Hepatocyte (in vitro differentiated cells): Measurements from ENCODE around the gene FAM20C. TPM values are rescaled to one million over a fixed set of nuclear protein-coding genes. Genes with fewer than 3 reads are reported as not detected.

Source experiments
- DNase-seq: peaks from one replicate; pipeline ENCODE4 v3.0.0-alpha.2; 2016; ENCODE audit warnings: low spot score
- H2AFZ ChIP-seq: fragments of 200-600 bp; sonication (generic); 2 replicates; pipeline ENCODE4 v1.6.0; 2016; ENCODE audit warnings: antibody characterized with exemption, mild to moderate bottlenecking
- H3K27ac ChIP-seq: fragments of 200-600 bp; sonication (generic); 2 replicates; pipeline ENCODE4 v1.5.1; 2016; ENCODE audit warnings: mild to moderate bottlenecking
- H3K27me3 ChIP-seq: fragments of 200-600 bp; sonication (generic); 2 replicates; pipeline ENCODE4 v1.6.1; 2016
- H3K36me3 ChIP-seq: fragments of 200-600 bp; sonication (generic); replicated peaks from 2 replicates; pipeline ENCODE4 v1.5.1; 2016; ENCODE audit warnings: low read depth; ENCODE audit not compliant: insufficient read depth
- H3K4me1 ChIP-seq: fragments of 200-600 bp; sonication (generic); 2 replicates; pipeline ENCODE4 v1.5.1; 2016; ENCODE audit warnings: mild to moderate bottlenecking, moderate library complexity; ENCODE audit not compliant: insufficient read depth
- H3K4me2 ChIP-seq: fragments of 200-600 bp; sonication (generic); 2 replicates; pipeline ENCODE4 v1.6.0; 2016
- H3K4me3 ChIP-seq: fragments of 200-600 bp; sonication (generic); 2 replicates; pipeline ENCODE4 v1.5.1; 2016; ENCODE audit warnings: mild to moderate bottlenecking
- H3K79me2 ChIP-seq: fragments of 200-600 bp; sonication (generic); 2 replicates; pipeline ENCODE4 v1.6.0; 2017; ENCODE audit warnings: mild to moderate bottlenecking
- H3K9me2 ChIP-seq: fragments of 200-600 bp; sonication (generic); replicated peaks from 2 replicates; pipeline ENCODE4 v1.6.0; 2017; ENCODE audit warnings: mild to moderate bottlenecking; ENCODE audit not compliant: insufficient read depth
- H3K9me3 ChIP-seq: fragments of 200-600 bp; sonication (generic); 2 replicates; pipeline ENCODE4 v1.5.1; 2016; ENCODE audit warnings: low read depth, mild to moderate bottlenecking
- H4K20me1 ChIP-seq: fragments of 200-600 bp; sonication (generic); 2 replicates; pipeline ENCODE4 v1.6.0; 2016; ENCODE audit warnings: mild to moderate bottlenecking; ENCODE audit not compliant: insufficient read depth, poor library complexity, severe bottlenecking
- EZH2 ChIP-seq: fragments of 200-600 bp; sonication (generic); IDR thresholded peaks from 2 replicates; pipeline ENCODE4 v1.6.1; 2016; ENCODE audit warnings: antibody characterized with exemption, mild to moderate bottlenecking, borderline replicate concordance
- EZH2phosphoT487 ChIP-seq: fragments of 200-600 bp; sonication (generic); IDR thresholded peaks from one replicate; pipeline ENCODE4 v1.6.1; 2018; ENCODE audit warnings: antibody characterized with exemption, mild to moderate bottlenecking, low read depth, moderate library complexity; ENCODE audit not compliant: unreplicated experiment, severe bottlenecking
- WGBS: methylation state at CpG from one replicate; pipeline ENCODE4 v1.1.6; 2016; ENCODE audit warnings: low lambda C conversion rate; ENCODE audit errors: missing lambda C conversion rate; 5-methylcytosine and 5-hydroxymethylcytosine counted together
- polyA plus RNA-seq: library from polyadenylated mRNA; unstranded; fragments of >200 nt; fragmentation: Nextera tagmentation; extraction: Ambion mirVana; gene quantifications from 2 replicates; pipeline ENCODE4 v1.2.1, GENCODE V29; 2016
- total RNA-seq: library from RNA; depleted of rRNA; stranded (reverse); fragments of >200 nt; gene quantifications from 2 replicates; pipeline ENCODE4 v1.2.3, GENCODE V29; 2014
- TF ChIP-seq, protein P1 (sequence below): fragments of 200-600 bp; sonication (generic); IDR thresholded peaks from 2 replicates; pipeline ENCODE4 v1.5.1; 2016; ENCODE audit warnings: antibody characterized with exemption, mild to moderate bottlenecking; ENCODE audit not compliant: poor library complexity

Gene FAM20C
- total and polyA plus RNA-seq, 2 experiments from 2014 or later: 24.4 to 42.5 TPM

DNA sequence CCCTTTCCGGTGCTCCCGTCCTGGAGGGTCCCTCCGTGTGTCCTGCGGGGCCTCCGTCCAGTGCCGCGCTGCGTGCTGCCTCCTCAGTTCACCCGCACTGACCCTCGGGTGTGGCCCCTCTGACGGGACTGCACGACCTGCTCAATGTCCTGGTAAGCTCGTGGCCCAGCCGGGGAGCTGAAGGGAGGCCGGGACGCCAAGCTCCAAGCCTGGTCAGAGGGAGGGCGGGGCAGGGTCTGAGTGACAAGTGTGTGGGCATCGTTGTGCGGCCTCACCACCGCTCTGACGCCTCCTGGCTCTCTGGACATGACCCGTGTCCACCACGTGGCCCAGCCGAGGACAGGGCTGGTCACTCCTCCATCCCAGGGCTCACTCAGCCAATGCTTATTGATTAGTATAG lies 25.9 kb downstream of the FAM20C start:
- H3K4me3 ChIP-seq: no peak overlapping the region
- peaks cover 35% of the 10 kb centered on the region for H3K4me1 ChIP-seq
- TF ChIP-seq EZH2phosphoT487: no peak
- TF ChIP-seq, protein P1, sequence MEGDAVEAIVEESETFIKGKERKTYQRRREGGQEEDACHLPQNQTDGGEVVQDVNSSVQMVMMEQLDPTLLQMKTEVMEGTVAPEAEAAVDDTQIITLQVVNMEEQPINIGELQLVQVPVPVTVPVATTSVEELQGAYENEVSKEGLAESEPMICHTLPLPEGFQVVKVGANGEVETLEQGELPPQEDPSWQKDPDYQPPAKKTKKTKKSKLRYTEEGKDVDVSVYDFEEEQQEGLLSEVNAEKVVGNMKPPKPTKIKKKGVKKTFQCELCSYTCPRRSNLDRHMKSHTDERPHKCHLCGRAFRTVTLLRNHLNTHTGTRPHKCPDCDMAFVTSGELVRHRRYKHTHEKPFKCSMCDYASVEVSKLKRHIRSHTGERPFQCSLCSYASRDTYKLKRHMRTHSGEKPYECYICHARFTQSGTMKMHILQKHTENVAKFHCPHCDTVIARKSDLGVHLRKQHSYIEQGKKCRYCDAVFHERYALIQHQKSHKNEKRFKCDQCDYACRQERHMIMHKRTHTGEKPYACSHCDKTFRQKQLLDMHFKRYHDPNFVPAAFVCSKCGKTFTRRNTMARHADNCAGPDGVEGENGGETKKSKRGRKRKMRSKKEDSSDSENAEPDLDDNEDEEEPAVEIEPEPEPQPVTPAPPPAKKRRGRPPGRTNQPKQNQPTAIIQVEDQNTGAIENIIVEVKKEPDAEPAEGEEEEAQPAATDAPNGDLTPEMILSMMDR: no peak
- TF ChIP-seq EZH2: no peak
- no peak overlapping the region for H3K4me2 ChIP-seq
- no peaks in the 10 kb centered on the region for H3K36me3 ChIP-seq
- H3K27ac ChIP-seq: no peak overlapping the region
- H4K20me1 ChIP-seq: peaks cover 4% of the 10 kb centered on the region
- H3K9me2 ChIP-seq: no peaks in the 10 kb centered on the region
- no peak for DNase-seq
- peaks cover 24% of the 10 kb centered on the region for H3K79me2 ChIP-seq
- no peaks in the 10 kb centered on the region for H3K9me3 ChIP-seq
- H3K27me3 ChIP-seq: no peaks in the 10 kb centered on the region
- no peak overlapping the region for H2AFZ ChIP-seq
- 88% methylated on average over 23 of the region's 24 CpGs for WGBS

DNA sequence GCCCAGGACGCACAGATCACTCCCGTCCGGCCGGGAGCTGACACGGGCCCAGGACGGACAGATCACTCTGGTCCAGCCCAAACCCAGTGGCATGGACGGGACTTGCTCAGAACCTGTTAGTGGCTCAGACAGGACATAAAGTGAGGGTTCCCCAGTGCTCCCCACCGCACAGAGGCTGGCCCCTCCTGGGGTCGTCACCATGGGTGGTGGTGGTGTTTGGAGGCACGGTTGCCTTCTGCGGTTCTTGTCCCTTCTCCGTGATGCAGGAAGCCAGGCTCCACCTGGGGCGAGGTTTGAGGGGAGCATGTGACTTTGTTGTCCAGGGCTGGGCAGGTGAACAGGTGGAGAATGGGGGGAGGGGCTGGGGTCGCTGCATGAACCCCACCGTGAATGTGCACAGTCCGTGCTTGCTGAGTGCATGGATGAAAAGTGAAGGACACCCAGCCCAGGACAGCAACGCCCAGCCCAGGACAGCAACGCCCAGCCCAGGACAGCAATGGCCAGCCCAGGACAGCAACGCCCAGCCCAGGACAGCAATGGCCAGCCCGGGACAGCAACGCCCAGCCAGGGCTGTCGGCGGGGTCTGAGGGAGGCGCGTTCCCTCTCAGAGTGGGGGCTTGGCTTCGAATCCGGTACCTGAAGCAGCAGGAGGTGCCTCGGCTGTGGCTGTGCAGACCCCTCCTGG lies 26.7 kb downstream of the FAM20C start:
- peak overlapping the region; percentile 81 for H3K27ac ChIP-seq
- DNase-seq: no peak

DNA sequence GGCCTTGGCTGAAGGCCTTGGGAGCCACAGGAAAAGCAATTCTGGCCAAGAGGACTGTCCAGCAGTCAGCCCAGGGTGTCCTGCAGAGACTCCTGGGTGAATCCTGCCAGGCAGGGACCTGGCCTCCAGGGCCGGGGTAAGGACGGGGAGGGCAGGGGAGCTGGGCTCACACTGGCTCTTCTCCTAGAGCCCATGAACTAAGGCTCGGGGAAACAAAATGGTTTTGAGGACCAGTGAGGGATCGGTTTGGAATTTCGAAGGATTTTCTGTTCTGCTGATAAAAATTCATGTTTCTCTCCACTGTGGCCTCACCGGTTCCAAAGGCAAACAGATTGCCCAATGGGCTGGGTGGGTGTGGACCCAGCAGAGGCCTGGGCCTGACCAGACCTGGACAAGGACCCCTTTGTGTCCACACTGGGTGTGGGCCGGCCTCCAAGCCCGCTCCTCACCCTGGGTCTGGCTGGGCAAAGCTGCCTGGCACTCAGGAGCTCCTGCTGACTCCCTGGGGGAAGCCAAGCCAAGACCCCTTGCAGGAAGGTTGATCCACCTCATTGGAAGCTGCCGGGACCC lies 27.3 kb downstream of the FAM20C start:
- Histone ChIP-seq H3K9me2 (no peaks in the 10 kb centered on the region), H3K79me2 (peaks cover 11% of the 10 kb centered on the region), H3K4me2 (peak overlapping the region; percentile 44), H2AFZ (no peak overlapping the region), H3K9me3 (no peaks in the 10 kb centered on the region), H3K27ac (peak overlapping the region; percentile 81), H3K4me1 (peaks cover 29% of the 10 kb centered on the region), H3K27me3 (no peaks in the 10 kb centered on the region), H3K36me3 (no peaks in the 10 kb centered on the region), H4K20me1 (no peaks in the 10 kb centered on the region), H3K4me3 (no peak overlapping the region)
- peak; percentile 51 for DNase-seq
- TF ChIP-seq EZH2phosphoT487 (no peak), EZH2 (no peak)
- TF ChIP-seq, protein P1: no peak
- WGBS: 73% methylated on average over 9 of the region's 9 CpGs

More for the DNA sequence above, 26.7 kb downstream of the FAM20C start:
- Histone ChIP-seq H3K9me2 (no peaks in the 10 kb centered on the region), H3K4me3 (no peak overlapping the region), H3K27me3 (no peaks in the 10 kb centered on the region), H3K36me3 (no peaks in the 10 kb centered on the region), H3K4me1 (peaks cover 35% of the 10 kb centered on the region), H3K4me2 (peak overlapping the region; percentile 44), H4K20me1 (no peaks in the 10 kb centered on the region), H3K79me2 (peaks cover 17% of the 10 kb centered on the region), H3K9me3 (no peaks in the 10 kb centered on the region), H2AFZ (no peak overlapping the region)
- 94% methylated on average over 27 of the region's 28 CpGs for WGBS
- no peak for TF ChIP-seq EZH2phosphoT487
- no peak for TF ChIP-seq EZH2
- TF ChIP-seq, protein P1: no peak
